RWPE2 (cell line): ENCODE measurements around the gene ETNK1.
"Not testable (repeated sequence)": the region's sequence is repeated elsewhere in the genome, so short reads cannot be mapped to it uniquely, and the experiment has no call there.

Source experiments
- ATAC-seq: fragments of 200-7000 bp; cut with Tn5 transposase; 3 replicates; pipeline ENCODE4 v1.9.1; 2021; ENCODE audit warnings: low read depth
- DNase-seq: peaks from one replicate; pipeline ENCODE4 v3.0.0-alpha.2; 2020; ENCODE audit warnings: low spot score
- H3K27ac ChIP-seq: fragments of 450-650 bp; 2 replicates; pipeline ENCODE4 v1.5.1; 2017; ENCODE audit warnings: mild to moderate bottlenecking; ENCODE audit not compliant: poor library complexity, severe bottlenecking
- H3K27me3 ChIP-seq: fragments of 250-450 bp; sonication (Bioruptor Pico); 2 replicates; pipeline ENCODE4 v1.5.1; 2021; ENCODE audit warnings: mild to moderate bottlenecking, moderate library complexity; ENCODE audit not compliant: insufficient read depth, poor library complexity, severe bottlenecking
- H3K36me3 ChIP-seq: fragments of 250-450 bp; sonication (Bioruptor Pico); 2 replicates; pipeline ENCODE4 v1.5.1; 2020; ENCODE audit warnings: low read depth, mild to moderate bottlenecking, moderate library complexity
- H3K4me1 ChIP-seq: fragments of 250-450 bp; sonication (Bioruptor Pico); 2 replicates; pipeline ENCODE4 v1.5.1; 2021; ENCODE audit warnings: mild to moderate bottlenecking, moderate library complexity; ENCODE audit not compliant: insufficient read depth, poor library complexity, severe bottlenecking
- H3K4me3 ChIP-seq: fragments of 250-450 bp; sonication (Bioruptor Pico); 2 replicates; pipeline ENCODE4 v1.5.1; 2021; ENCODE audit warnings: mild to moderate bottlenecking, moderate library complexity; ENCODE audit not compliant: severe bottlenecking
- H3K9me3 ChIP-seq: fragments of 250-450 bp; sonication (Bioruptor Pico); 2 replicates; pipeline ENCODE4 v1.5.1; 2021; ENCODE audit warnings: mild to moderate bottlenecking, moderate library complexity; ENCODE audit not compliant: severe bottlenecking
- TF ChIP-seq, protein P1 (sequence below): fragments of 450-650 bp; IDR thresholded peaks from one replicate; pipeline ENCODE4 v1.5.1; 2017; ENCODE audit warnings: mild to moderate bottlenecking, moderate library complexity; ENCODE audit not compliant: poor library complexity, severe bottlenecking

ETNK1 gene

DNA sequence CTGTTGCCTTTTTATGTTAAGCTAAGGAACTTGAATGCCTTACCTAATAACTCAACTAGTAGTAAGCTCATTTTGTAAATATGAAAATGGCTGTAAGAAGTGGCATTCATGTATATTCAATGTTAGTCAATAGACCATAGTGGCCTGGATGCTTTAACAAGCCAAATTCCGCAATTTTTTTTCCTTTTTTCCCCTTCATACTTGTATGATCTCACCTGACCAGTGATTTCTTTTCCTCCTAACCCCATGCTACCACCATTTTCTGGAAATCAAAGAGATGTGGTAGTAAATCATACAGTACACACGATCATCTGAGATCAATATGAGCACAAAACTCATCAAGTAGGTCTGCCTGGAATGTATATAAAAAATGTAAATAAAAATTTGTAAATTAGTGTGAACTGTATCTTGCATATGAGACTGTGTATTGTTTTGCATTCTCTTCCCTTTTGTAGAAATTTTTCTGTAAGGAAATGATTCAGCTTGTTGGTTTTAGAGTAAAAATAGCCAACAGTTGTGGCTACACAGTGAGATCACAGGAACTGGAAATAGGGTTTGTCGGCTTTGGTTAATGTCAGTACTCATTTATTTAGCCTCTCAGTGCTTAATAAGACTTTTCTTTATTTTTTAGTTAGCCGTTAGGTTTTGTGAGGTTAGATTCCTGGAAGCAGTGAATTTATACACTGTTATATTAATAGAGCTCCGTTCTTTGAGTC is 62.5 kb downstream of the ETNK1 start:
- ATAC-seq (no peak), DNase-seq (no peak)
- no peaks in the 10 kb centered on the region for H3K27me3 ChIP-seq
- H3K9me3 ChIP-seq = no peaks in the 10 kb centered on the region
- TF ChIP-seq, protein P1, sequence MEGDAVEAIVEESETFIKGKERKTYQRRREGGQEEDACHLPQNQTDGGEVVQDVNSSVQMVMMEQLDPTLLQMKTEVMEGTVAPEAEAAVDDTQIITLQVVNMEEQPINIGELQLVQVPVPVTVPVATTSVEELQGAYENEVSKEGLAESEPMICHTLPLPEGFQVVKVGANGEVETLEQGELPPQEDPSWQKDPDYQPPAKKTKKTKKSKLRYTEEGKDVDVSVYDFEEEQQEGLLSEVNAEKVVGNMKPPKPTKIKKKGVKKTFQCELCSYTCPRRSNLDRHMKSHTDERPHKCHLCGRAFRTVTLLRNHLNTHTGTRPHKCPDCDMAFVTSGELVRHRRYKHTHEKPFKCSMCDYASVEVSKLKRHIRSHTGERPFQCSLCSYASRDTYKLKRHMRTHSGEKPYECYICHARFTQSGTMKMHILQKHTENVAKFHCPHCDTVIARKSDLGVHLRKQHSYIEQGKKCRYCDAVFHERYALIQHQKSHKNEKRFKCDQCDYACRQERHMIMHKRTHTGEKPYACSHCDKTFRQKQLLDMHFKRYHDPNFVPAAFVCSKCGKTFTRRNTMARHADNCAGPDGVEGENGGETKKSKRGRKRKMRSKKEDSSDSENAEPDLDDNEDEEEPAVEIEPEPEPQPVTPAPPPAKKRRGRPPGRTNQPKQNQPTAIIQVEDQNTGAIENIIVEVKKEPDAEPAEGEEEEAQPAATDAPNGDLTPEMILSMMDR = no peak
- H3K4me1 ChIP-seq = no peaks in the 10 kb centered on the region
- no peak overlapping the region for H3K27ac ChIP-seq
- no peak overlapping the region for H3K4me3 ChIP-seq
- peaks cover 7% of the 10 kb centered on the region; the same call in 1 of the 2 replicates for H3K36me3 ChIP-seq

DNA sequence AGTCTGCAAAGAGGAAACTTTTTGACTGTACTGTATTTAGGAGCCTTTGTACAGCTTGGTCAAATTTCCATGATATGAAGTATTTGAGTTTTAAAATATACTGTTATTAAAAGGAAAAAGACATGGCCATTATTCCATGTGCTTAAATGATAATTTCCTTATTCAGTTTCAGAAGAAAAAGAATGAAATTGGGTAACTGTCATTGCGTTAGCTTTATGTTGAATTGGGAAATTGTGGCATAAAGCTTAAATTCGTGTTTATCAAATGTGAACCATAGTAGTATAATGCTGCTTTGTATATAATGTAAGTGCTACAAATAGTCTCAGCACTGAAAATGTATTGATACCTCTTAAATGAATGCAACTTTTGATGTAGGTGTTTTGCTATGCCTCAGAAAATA is 64.9 kb downstream of the ETNK1 start:
- TF ChIP-seq, protein P1 = no peak
- Histone ChIP-seq H3K36me3 (peaks cover 5% of the 10 kb centered on the region; the same call in 1 of the 2 replicates), H3K27ac (no peak overlapping the region), H3K9me3 (no peaks in the 10 kb centered on the region), H3K4me3 (no peak overlapping the region), H3K4me1 (no peaks in the 10 kb centered on the region), H3K27me3 (no peaks in the 10 kb centered on the region)
- no peak for DNase-seq
- ATAC-seq = no peak

DNA sequence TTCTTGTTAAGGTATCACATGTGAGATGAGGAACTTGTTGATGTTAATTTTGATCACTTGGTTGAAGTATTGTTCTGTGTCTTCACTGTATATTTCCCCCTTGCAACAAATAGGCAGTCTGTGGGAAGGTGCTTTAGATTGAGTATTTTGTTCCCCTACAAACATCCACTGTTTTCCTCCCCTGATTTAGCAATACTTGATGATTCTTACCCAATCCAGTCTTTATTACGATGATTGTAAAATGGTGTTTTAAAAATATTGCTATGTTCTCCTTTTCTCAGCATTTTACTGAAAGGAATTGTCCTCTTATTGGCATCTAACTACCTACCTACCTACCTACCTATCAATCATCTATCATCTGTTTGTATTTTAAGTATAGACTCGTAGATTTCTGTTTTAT is 66.3 kb downstream of the ETNK1 start:
- no peak overlapping the region for H3K4me3 ChIP-seq
- no peaks in the 10 kb centered on the region for H3K36me3 ChIP-seq
- DNase-seq = no peak
- no peaks in the 10 kb centered on the region for H3K4me1 ChIP-seq
- TF ChIP-seq, protein P1 = no peak
- H3K27ac ChIP-seq = no peak overlapping the region
- no peaks in the 10 kb centered on the region for H3K27me3 ChIP-seq
- no peaks in the 10 kb centered on the region for H3K9me3 ChIP-seq
- no peak for ATAC-seq

GRCh38 chr12:22692467-22692866 is 67.5 kb downstream of the ETNK1 start:
- not testable (repeated sequence) for DNase-seq, H3K4me3 ChIP-seq, H3K36me3 ChIP-seq, H3K4me1 ChIP-seq, H3K9me3 ChIP-seq, ATAC-seq, H3K27ac ChIP-seq, H3K27me3 ChIP-seq

GRCh38 chr12:22692964-22693555 is 68.1 kb downstream of the ETNK1 start:
- Histone ChIP-seq H3K4me3 (no peak overlapping the region), H3K27ac (no peak overlapping the region), H3K27me3 (no peaks in the 10 kb centered on the region), H3K9me3 (no peaks in the 10 kb centered on the region), H3K4me1 (no peaks in the 10 kb centered on the region), H3K36me3 (no peaks in the 10 kb centered on the region)
- TF ChIP-seq, protein P1 = no peak
- DNase-seq (no peak), ATAC-seq (no peak)
